ENCODE data around the gene RTP5.

DNA sequence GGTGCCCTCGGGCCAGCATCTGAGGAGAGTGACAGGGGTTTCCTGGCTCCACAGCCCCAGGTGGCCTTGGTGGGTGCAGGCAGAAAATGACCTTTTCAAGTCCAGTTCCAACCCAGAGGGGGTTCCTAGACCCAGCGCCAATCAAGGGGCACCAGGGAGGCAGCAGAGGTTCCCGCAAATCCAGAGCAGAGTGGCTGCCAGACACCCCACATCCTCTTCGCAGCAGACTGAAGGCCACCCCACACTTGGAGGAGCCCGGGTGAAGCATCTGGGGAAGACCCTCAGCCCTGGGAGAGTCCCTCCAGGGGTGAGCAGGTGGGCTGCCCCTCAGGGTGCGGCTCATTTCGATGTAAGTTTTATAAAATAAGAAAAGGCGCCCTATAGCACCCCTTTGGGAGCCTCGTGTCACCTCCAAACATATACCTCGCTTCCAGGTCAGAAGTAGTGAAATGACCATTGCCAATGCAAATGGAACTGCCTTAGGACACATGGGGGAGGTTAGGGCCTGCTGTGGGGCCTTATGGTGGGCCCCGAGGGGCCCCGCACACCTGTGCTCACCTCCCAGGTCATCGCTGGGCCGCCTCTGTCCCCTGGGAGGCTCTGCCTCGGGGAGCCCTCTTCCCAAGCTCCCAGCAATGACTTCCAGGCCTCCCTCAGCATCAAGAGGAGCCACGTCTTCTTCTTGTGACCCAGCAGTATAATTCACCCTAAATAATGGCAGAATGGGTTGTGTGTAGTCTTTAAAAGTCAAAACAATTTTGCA, 11.0 kb downstream of the RTP5 start:
- TF ChIP-seq CTCF (IDR thresholded peaks at IDR 0.05; ENCODE audit: insufficient read depth, low read depth, low read length) (no peak), EZH2 (IDR thresholded peaks at IDR 0.05; ENCODE audit: insufficient read depth, low read length) (no peak)
